ENCODE data around the gene CYFIP2. TPM values are rescaled to one million over a fixed set of nuclear protein-coding genes. Genes with fewer than 3 reads are reported as not detected.
A peak's percentile ranks its signal among the peaks of the same experiment; 100 is the strongest.

CYFIP2 gene
- total RNA-seq, 1 experiment from 2014 or later = 95.3 TPM

DNA sequence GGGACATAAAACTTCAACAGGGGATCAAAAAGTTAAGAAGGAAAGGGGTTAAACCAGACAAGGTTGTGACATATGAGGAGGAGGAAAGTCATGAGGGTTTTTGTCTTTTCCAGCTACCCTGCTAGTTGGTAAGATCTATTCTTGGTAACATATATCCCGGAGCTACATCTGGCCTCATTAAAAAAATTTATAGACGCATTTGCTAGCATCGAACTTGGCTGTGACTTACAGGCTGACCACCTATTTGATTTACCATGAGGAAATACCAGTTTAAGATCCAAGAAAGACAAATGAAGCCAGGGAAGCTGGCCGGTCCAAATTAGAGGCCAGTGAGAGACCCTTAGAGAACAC, 106.5 kb downstream of the CYFIP2 start (continued):
- TF ChIP-seq, protein P1, sequence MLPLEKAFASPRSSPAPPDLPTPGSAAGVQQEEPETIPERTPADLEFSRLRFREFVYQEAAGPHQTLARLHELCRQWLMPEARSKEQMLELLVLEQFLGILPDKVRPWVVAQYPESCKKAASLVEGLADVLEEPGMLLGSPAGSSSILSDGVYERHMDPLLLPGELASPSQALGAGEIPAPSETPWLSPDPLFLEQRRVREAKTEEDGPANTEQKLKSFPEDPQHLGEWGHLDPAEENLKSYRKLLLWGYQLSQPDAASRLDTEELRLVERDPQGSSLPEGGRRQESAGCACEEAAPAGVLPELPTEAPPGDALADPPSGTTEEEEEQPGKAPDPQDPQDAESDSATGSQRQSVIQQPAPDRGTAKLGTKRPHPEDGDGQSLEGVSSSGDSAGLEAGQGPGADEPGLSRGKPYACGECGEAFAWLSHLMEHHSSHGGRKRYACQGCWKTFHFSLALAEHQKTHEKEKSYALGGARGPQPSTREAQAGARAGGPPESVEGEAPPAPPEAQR (CRISPR knock-in tag; IDR thresholded peaks at IDR 0.05) = no peak

DNA sequence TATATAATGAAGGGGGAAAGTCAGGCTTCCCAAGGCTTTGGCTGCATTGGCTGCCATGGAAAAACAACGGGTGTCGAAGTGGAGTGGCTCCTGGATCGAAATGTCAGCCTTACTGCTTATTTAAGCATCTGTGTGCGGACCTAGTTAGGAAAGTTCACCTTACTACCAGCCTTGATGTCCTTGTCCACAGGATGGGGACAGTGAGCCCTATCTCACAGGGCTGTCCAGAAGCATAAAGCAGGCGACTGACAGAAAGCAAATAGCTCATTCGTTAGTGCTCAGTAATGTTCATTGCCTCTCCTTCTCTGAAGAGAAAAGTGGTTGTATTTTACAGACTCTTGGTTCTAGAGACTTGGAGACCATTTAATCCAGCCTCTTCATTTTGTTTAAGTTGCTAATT, 112.6 kb downstream of the CYFIP2 start:
- no peak overlapping the region for H3K4me3 Mint-ChIP-seq
- ATAC-seq (no peak), DNase-seq (ENCODE audit: low spot score) (no peak)
- ChIA-PET CTCF (interaction anchor here (1.3 to 1.9 kb wide), 2 partner anchors 50 to 93 kb away, joined by 7 read pairs; no protein-coding TSS in a partner anchor), POLR2A (interaction anchor here (0.6 kb wide), 1 partner anchor 45 kb away, joined by 6 read pairs; no protein-coding TSS in a partner anchor)
- no peak overlapping the region for H3K27ac Mint-ChIP-seq
- no peaks in the 10 kb centered on the region for H3K27me3 Mint-ChIP-seq (ENCODE audit: low read depth)
- H3K9me3 Mint-ChIP-seq = no peaks in the 10 kb centered on the region
- no peaks in the 10 kb centered on the region; the same call in 1 of the 2 replicates for H3K4me1 Mint-ChIP-seq
- no peak for TF ChIP-seq CREM (CRISPR knock-in tag; IDR thresholded peaks at IDR 0.05)
- peak; percentile 90 for TF ChIP-seq ZNF121 (CRISPR knock-in tag; IDR thresholded peaks at IDR 0.05)
- TF ChIP-seq RELA (CRISPR knock-in tag; IDR thresholded peaks at IDR 0.05; ENCODE audit: borderline replicate concordance) = no peak
- TF ChIP-seq, protein P2, sequence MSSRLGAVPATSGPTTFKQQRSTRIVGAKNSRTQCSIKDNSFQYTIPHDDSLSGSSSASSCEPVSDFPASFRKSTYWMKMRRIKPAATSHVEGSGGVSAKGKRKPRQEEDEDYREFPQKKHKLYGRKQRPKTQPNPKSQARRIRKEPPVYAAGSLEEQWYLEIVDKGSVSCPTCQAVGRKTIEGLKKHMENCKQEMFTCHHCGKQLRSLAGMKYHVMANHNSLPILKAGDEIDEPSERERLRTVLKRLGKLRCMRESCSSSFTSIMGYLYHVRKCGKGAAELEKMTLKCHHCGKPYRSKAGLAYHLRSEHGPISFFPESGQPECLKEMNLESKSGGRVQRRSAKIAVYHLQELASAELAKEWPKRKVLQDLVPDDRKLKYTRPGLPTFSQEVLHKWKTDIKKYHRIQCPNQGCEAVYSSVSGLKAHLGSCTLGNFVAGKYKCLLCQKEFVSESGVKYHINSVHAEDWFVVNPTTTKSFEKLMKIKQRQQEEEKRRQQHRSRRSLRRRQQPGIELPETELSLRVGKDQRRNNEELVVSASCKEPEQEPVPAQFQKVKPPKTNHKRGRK (CRISPR knock-in tag; IDR thresholded peaks at IDR 0.05; ENCODE audit: borderline replicate concordance) = no peak
- no peak for TF ChIP-seq ZNF317 (CRISPR knock-in tag; IDR thresholded peaks at IDR 0.05; ENCODE audit: borderline replicate concordance, low read depth)
- no peak for TF ChIP-seq ZNF416 (CRISPR knock-in tag; IDR thresholded peaks at IDR 0.05)
- TF ChIP-seq ZNF423 (CRISPR knock-in tag; IDR thresholded peaks at IDR 0.05) = no peak
- H3K36me3 Mint-ChIP-seq = peaks cover 10% of the 10 kb centered on the region

DNA sequence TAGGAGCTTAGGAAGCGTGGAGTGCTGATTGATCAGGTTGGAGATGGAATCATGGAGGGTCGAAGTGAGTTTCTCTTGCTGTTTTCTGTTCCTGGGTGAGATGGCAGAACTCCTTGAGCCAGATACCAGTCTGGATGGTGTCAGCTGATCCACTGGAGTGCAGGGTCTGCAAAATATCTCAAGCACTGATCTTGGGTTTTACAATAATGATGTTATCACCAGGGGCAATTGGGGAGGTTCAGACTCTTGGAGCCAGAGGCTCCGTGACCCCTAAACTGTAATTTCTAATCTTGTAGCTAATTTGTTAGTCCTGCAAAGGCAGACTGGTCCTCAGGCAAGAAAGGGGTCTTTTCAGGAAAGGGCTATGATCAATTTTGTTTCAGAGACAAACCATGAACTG, 114.1 kb downstream of the CYFIP2 start:
- Mint-ChIP-seq H3K9me3 (no peaks in the 10 kb centered on the region), H3K27ac (peak overlapping the region; percentile 7; the same call in 1 of the 2 replicates), H3K4me1 (peaks cover 11% of the 10 kb centered on the region), H3K27me3 (ENCODE audit: low read depth) (no peaks in the 10 kb centered on the region), H3K36me3 (peaks cover 23% of the 10 kb centered on the region), H3K4me3 (no peak overlapping the region)
- no peak for TF ChIP-seq ZNF317 (CRISPR knock-in tag; IDR thresholded peaks at IDR 0.05; ENCODE audit: borderline replicate concordance, low read depth)
- no peak for TF ChIP-seq ZNF263 (CRISPR knock-in tag; IDR thresholded peaks at IDR 0.05; ENCODE audit: low read depth)
- TF ChIP-seq NFE2L1 (CRISPR knock-in tag; IDR thresholded peaks at IDR 0.05) = no peak
- TF ChIP-seq, protein P3, sequence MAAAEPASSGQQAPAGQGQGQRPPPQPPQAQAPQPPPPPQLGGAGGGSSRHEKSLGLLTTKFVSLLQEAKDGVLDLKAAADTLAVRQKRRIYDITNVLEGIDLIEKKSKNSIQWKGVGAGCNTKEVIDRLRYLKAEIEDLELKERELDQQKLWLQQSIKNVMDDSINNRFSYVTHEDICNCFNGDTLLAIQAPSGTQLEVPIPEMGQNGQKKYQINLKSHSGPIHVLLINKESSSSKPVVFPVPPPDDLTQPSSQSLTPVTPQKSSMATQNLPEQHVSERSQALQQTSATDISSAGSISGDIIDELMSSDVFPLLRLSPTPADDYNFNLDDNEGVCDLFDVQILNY (CRISPR knock-in tag; IDR thresholded peaks at IDR 0.05) = no peak
- TF ChIP-seq, protein P4, sequence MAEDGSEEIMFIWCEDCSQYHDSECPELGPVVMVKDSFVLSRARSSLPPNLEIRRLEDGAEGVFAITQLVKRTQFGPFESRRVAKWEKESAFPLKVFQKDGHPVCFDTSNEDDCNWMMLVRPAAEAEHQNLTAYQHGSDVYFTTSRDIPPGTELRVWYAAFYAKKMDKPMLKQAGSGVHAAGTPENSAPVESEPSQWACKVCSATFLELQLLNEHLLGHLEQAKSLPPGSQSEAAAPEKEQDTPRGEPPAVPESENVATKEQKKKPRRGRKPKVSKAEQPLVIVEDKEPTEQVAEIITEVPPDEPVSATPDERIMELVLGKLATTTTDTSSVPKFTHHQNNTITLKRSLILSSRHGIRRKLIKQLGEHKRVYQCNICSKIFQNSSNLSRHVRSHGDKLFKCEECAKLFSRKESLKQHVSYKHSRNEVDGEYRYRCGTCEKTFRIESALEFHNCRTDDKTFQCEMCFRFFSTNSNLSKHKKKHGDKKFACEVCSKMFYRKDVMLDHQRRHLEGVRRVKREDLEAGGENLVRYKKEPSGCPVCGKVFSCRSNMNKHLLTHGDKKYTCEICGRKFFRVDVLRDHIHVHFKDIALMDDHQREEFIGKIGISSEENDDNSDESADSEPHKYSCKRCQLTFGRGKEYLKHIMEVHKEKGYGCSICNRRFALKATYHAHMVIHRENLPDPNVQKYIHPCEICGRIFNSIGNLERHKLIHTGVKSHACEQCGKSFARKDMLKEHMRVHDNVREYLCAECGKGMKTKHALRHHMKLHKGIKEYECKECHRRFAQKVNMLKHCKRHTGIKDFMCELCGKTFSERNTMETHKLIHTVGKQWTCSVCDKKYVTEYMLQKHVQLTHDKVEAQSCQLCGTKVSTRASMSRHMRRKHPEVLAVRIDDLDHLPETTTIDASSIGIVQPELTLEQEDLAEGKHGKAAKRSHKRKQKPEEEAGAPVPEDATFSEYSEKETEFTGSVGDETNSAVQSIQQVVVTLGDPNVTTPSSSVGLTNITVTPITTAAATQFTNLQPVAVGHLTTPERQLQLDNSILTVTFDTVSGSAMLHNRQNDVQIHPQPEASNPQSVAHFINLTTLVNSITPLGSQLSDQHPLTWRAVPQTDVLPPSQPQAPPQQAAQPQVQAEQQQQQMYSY (CRISPR knock-in tag; IDR thresholded peaks at IDR 0.05) = no peak
- TF ChIP-seq, protein P5, sequence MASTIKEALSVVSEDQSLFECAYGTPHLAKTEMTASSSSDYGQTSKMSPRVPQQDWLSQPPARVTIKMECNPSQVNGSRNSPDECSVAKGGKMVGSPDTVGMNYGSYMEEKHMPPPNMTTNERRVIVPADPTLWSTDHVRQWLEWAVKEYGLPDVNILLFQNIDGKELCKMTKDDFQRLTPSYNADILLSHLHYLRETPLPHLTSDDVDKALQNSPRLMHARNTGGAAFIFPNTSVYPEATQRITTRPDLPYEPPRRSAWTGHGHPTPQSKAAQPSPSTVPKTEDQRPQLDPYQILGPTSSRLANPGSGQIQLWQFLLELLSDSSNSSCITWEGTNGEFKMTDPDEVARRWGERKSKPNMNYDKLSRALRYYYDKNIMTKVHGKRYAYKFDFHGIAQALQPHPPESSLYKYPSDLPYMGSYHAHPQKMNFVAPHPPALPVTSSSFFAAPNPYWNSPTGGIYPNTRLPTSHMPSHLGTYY (CRISPR knock-in tag; IDR thresholded peaks at IDR 0.05) = no peak
- TF ChIP-seq ATF1 (CRISPR knock-in tag; IDR thresholded peaks at IDR 0.05) = no peak
- CTCF ChIA-PET = interaction anchor here (0.6 to 1.9 kb wide), 2 partner anchors 51 to 92 kb away, joined by 3 to 7 read pairs; no protein-coding TSS in a partner anchor
- DNase-seq (ENCODE audit: low spot score) (no peak), ATAC-seq (no peak)
- POLR2A ChIA-PET = no interaction called here

Measured in WTC11 (cell line).